ENCODE measurements around the gene ZMYND8. TPM values are rescaled to one million over a fixed set of nuclear protein-coding genes. Genes with fewer than 3 reads are reported as not detected.
"Not testable (repeated sequence)": the region's sequence is repeated elsewhere in the genome, so short reads cannot be mapped to it uniquely, and the experiment has no call there.

ZMYND8 gene
- total RNA-seq, 1 donor, result 20.3 TPM

DNA sequence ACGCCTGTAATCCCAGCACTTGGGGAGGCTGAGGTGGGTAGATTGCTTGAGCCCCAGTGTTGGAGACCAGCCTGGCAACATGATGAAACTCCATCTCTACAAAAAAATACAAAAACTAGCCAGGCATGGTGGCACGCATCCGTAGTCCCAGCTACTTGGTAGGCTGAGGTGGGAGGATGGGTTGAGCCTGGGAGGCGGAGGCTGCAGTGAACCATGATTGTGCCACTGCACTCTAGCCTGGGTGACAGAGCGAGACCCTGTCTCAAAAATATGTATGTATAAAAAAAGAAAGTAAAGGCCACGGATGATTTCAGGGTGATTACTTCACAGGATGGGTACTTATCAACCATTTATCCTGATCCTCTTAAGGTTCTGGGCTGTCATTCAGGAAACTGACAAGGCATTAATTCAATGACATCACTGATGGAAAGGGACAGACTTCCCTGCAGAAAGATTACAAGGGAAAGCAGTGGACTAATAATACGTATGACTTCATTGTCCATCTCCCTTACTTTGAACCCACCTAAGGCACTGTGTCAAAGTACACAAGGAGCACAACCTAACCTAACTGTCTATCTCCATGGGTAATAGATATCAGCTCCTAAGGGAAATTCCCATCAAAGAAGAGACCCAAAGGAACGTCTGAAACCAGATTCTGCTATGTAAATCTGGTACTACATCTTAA is 61.2 kb downstream of the ZMYND8 start:
- H3K4me3 ChIP-seq (ENCODE audit: low read depth, low read length), result no peak overlapping the region
- DNase-seq (ENCODE audit: low read depth), result no peak
- TF ChIP-seq, protein P1, sequence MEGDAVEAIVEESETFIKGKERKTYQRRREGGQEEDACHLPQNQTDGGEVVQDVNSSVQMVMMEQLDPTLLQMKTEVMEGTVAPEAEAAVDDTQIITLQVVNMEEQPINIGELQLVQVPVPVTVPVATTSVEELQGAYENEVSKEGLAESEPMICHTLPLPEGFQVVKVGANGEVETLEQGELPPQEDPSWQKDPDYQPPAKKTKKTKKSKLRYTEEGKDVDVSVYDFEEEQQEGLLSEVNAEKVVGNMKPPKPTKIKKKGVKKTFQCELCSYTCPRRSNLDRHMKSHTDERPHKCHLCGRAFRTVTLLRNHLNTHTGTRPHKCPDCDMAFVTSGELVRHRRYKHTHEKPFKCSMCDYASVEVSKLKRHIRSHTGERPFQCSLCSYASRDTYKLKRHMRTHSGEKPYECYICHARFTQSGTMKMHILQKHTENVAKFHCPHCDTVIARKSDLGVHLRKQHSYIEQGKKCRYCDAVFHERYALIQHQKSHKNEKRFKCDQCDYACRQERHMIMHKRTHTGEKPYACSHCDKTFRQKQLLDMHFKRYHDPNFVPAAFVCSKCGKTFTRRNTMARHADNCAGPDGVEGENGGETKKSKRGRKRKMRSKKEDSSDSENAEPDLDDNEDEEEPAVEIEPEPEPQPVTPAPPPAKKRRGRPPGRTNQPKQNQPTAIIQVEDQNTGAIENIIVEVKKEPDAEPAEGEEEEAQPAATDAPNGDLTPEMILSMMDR (IDR thresholded peaks at IDR 0.05; ENCODE audit: insufficient read depth, low read depth, low read length), result no peak

DNA sequence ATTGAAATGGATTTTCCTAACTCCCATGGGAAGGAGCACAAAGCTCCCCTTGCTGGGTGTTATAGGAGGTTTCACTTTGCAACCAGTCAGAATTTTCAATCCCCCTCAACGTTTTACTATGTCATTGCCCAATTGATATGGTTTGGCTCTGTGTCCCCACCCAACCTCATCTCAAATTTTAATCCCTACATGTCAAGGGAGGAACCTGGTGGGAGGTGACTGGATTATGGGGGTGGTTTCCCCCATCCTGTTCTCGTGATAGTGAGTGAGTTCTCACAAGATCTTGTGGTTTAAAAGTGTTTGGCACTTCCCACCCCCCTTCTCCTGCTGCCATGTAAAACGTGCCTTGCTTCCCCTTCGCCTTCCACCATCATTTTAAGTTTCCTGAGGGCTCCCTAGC is 62.9 kb downstream of the ZMYND8 start:
- TF ChIP-seq, protein P1 (IDR thresholded peaks at IDR 0.05; ENCODE audit: insufficient read depth, low read depth, low read length), result no peak
- DNase-seq (ENCODE audit: low read depth), result no peak
- H3K4me3 ChIP-seq (ENCODE audit: low read depth, low read length), result no peak overlapping the region

DNA sequence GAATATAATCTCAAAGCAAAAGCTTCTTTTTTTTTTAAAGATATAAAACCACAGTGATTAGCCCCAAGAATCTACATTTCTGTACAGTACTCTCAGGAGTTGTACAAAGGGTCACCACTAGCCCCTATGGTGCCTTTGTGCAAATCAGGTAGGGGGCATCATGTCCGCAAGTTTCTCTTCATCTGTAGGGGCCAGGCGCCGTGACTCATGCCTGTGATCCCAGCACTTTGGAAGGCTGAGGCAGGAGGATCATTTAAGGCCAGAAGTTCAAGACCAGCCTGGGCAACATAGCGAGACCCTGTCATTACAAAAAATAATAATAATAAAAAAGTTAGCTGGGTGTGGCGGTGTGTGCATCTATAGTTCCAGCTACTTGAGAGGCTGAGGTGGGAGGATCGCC is 63.9 kb downstream of the ZMYND8 start:
- TF ChIP-seq, protein P1 (IDR thresholded peaks at IDR 0.05; ENCODE audit: insufficient read depth, low read depth, low read length), result no peak

DNA sequence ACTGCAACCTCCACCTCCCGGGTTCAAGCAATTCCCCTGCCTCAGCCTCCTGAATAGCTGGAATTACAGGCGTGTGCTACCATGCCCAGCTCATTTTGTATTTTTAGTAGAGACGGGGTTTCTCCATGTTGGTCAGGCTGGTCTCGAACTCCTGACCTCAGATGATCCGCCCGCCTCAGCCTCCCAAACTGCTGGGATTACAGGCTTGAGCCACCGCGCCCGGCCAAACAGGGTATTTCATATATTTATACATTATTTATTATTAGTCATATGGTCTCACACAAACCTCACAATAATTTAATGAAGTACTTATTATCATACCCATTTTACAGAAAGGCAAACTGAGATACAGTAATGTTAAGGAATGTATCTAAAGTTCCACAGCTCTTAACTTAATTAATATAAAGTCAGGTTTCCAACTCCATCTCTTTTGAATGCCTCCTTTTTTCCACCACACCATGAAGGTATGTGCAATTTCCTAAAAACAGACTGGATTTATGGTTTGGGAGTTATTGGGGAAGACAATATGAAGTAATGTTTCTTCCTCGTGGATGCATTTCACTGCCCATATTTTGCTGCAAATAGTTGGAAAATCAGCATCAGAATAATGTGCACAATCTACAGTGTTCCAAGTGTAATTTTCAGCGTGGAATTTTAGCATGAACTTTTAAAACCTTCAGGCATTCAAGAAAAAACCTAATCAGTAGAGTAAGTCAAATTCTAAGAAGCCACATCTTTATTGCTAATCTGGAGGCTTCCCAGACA is 65.7 kb downstream of the ZMYND8 start:
- DNase-seq (ENCODE audit: low read depth), result no peak
- H3K4me3 ChIP-seq (ENCODE audit: low read depth, low read length), result no peak overlapping the region
- TF ChIP-seq, protein P1 (IDR thresholded peaks at IDR 0.05; ENCODE audit: insufficient read depth, low read depth, low read length), result no peak

More for the DNA sequence above, 63.9 kb downstream of the ZMYND8 start:
- no peak for DNase-seq (ENCODE audit: low read depth)
- H3K4me3 ChIP-seq (ENCODE audit: low read depth, low read length), result no peak overlapping the region

DNA sequence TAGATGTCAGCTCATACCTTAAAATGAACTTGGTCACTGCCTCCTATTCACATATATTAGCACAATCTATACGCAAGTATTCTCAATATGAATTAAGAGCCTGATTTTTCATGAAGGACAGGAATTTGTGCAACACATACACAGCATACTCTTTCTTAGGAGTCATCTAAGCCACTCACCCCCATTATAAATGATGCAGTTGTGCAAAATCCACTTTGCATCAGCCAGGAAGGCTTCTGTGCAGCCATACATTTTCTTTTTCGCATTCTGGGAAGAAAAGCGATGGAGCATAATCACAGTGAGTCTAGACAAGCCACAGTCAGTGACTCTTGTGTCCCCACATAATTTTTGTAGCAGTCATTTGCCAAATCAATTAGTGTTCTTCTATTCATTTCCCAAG is 66.5 kb downstream of the ZMYND8 start:
- no peak overlapping the region for H3K4me3 ChIP-seq (ENCODE audit: low read depth, low read length)
- TF ChIP-seq, protein P1 (IDR thresholded peaks at IDR 0.05; ENCODE audit: insufficient read depth, low read depth, low read length), result no peak
- no peak for DNase-seq (ENCODE audit: low read depth)

DNA sequence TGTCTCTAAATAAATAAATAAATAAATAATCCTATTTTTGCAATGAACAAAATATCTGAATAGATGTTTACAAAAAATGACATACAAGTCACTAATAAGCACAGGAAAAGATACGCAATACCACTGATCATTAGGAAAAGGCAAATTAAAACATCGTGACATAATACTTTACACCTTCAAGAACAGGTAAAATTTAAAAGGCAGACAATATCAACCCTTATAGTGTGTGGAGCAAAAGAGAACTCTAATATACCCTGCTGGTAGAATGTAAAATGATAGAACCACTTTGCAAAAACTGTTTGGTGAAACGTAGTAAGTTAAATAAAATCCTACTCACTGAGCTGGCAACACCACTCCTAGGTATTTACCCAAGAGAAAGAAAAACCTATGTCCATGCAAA is 67.4 kb downstream of the ZMYND8 start:
- no peak for DNase-seq (ENCODE audit: low read depth)
- H3K4me3 ChIP-seq (ENCODE audit: low read depth, low read length), result no peak overlapping the region
- TF ChIP-seq, protein P1 (IDR thresholded peaks at IDR 0.05; ENCODE audit: insufficient read depth, low read depth, low read length), result no peak

DNA sequence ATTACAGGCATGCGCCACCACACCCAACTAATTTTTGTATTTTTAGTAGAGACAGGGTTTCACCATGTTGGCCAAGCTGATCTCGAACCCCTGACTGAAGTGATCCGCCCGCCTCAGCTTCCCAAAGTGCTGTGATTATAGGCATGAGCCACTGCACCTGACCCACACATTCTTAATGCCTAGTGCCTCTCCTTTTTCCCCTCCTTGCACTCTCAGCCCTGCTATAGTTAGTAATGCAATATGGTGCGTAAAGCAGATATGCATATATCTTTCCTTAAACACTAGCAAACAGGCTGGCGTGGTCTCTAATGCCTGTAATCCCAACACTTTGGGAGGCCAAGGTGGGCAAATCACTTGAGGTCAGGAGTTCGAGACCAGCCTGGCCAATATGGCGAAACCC is 68.0 kb downstream of the ZMYND8 start:
- not testable (repeated sequence) for DNase-seq (ENCODE audit: low read depth); H3K4me3 ChIP-seq (ENCODE audit: low read depth, low read length)

Measured in fibroblast of villous mesenchyme (primary cell).